WTC11 (cell line): ENCODE data around the gene PXT1. TPM values are rescaled to one million over a fixed set of nuclear protein-coding genes. Genes with fewer than 3 reads are reported as not detected.

Experiments used
- total RNA-seq: library from RNA; stranded (reverse); gene quantifications from 3 replicates; pipeline ENCODE4 v1.2.3, GENCODE V29; 2021

Gene PXT1
- total RNA-seq, 1 experiment from 2014 or later = 0.15 TPM

Other genes starting within 250 kb of the PXT1 start
- gene BRPF3, start 246.1 kb downstream of the PXT1 start, total RNA-seq = 30.4 to 32.2 TPM (median 31.3 TPM) in 3 replicates
- gene PNPLA1, start 172.8 kb downstream of the PXT1 start, total RNA-seq = not detected in 3 replicates
- gene BNIP5, start 106.0 kb downstream of the PXT1 start, total RNA-seq = 0.05 TPM in 1 of 3 replicates, not detected in the others
- 0.68 to 1.4 TPM (median 1.2 TPM) in 3 replicates for gene ETV7, start 55.2 kb downstream of the PXT1 start, total RNA-seq
- 25.1 to 27.5 TPM (median 26.7 TPM) in 3 replicates for gene KCTD20, start 146 bp upstream of the PXT1 start, total RNA-seq
- gene STK38, start 104.6 kb upstream of the PXT1 start, total RNA-seq = 13.3 to 15.4 TPM (median 14.7 TPM) in 3 replicates
- 554 to 645 TPM (median 644 TPM) in 3 replicates for gene SRSF3, start 151.5 kb upstream of the PXT1 start, total RNA-seq
- gene CDKN1A, start 235.9 kb upstream of the PXT1 start, total RNA-seq = 35.9 to 75.1 TPM (median 38.1 TPM) in 3 replicates